Measurements from ENCODE around the gene NKD1. TPM values are rescaled to one million over a fixed set of nuclear protein-coding genes. Genes with fewer than 3 reads are reported as not detected.

NKD1 gene
- total RNA-seq, 3 donors from 2014 or later = 1.3 to 5.0 (median 4.6) TPM

DNA sequence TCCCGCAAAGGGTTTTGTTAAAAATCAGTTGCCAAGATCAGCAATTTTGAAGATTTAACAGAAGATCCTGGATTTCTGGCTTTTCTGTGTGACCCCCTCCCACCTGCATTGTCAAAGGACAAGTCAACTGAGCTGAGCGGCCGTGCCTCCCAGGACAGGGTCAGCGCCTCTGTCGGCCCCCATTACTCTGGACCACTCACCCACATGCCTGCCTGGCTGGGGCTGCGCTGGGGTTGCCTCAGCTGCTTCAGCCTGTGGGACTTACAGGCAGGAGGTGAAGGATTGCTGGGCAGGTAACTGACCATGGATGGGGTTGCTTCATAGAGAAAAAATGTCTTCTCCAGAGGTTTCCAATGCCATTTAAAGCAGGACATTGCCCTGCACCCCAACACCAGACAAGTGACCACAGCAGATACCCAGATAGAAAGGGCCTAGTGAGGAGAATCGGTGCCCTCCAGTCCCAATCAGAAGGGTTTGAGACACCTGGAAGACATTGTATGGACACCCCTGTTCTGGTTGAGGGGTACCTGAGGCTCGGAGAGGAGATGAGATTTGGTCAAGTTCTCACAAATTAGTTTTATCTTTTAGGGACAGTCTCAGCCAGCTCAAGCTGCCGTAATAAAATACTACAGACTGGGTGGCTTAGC, 80.1 kb downstream of the NKD1 start:
- intact Hi-C loops (cut with DNase I; ENCODE audit: low total_unique reads) = no loop called here
- no peak overlapping the region for H3K27ac ChIP-seq
- TF ChIP-seq POLR2A (IDR thresholded peaks at IDR 0.05) = no peak
- no peak for TF ChIP-seq POLR2AphosphoS5 (IDR thresholded peaks at IDR 0.05)
- TF ChIP-seq, protein P1, sequence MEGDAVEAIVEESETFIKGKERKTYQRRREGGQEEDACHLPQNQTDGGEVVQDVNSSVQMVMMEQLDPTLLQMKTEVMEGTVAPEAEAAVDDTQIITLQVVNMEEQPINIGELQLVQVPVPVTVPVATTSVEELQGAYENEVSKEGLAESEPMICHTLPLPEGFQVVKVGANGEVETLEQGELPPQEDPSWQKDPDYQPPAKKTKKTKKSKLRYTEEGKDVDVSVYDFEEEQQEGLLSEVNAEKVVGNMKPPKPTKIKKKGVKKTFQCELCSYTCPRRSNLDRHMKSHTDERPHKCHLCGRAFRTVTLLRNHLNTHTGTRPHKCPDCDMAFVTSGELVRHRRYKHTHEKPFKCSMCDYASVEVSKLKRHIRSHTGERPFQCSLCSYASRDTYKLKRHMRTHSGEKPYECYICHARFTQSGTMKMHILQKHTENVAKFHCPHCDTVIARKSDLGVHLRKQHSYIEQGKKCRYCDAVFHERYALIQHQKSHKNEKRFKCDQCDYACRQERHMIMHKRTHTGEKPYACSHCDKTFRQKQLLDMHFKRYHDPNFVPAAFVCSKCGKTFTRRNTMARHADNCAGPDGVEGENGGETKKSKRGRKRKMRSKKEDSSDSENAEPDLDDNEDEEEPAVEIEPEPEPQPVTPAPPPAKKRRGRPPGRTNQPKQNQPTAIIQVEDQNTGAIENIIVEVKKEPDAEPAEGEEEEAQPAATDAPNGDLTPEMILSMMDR (IDR thresholded peaks at IDR 0.05) = no peak
- H3K4me3 ChIP-seq = no peak overlapping the region
- DNase-seq (ENCODE audit: low spot score in 2 of 2) = no peak
- no peaks in the 10 kb centered on the region for H3K9me3 ChIP-seq
- no peaks in the 10 kb centered on the region for H3K4me1 ChIP-seq
- no peaks in the 10 kb centered on the region for H3K36me3 ChIP-seq
- no peaks in the 10 kb centered on the region for H3K27me3 ChIP-seq

DNA sequence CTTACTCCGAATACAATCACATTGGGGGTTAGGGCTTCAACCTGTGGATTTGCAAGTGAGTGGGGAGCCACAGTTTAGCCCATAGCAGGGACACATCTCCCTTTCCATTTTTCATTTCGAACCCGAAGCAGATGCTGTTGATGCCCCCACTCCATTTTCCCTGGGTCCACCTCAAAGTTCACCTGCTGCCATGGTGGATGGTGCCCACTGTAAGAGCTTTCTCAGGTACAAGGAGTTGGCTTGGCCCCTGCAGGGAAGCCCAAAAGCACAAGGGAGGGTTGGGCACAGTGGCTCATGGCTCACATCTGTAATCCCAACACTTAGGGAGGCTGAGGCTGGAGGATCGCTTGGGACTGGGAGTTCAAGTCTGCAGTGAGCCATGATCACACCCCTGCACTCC, 81.1 kb downstream of the NKD1 start:
- Histone ChIP-seq H3K4me1 (no peaks in the 10 kb centered on the region), H3K27ac (no peak overlapping the region), H3K4me3 (no peak overlapping the region), H3K36me3 (no peaks in the 10 kb centered on the region), H3K9me3 (no peaks in the 10 kb centered on the region), H3K27me3 (no peaks in the 10 kb centered on the region)
- DNase-seq (ENCODE audit: low spot score in 2 of 2) = no peak
- intact Hi-C loops (cut with DNase I; ENCODE audit: low total_unique reads) = no loop called here
- TF ChIP-seq POLR2A (IDR thresholded peaks at IDR 0.05) (no peak), POLR2AphosphoS5 (IDR thresholded peaks at IDR 0.05) (no peak)
- TF ChIP-seq, protein P1 (IDR thresholded peaks at IDR 0.05) = no peak

DNA sequence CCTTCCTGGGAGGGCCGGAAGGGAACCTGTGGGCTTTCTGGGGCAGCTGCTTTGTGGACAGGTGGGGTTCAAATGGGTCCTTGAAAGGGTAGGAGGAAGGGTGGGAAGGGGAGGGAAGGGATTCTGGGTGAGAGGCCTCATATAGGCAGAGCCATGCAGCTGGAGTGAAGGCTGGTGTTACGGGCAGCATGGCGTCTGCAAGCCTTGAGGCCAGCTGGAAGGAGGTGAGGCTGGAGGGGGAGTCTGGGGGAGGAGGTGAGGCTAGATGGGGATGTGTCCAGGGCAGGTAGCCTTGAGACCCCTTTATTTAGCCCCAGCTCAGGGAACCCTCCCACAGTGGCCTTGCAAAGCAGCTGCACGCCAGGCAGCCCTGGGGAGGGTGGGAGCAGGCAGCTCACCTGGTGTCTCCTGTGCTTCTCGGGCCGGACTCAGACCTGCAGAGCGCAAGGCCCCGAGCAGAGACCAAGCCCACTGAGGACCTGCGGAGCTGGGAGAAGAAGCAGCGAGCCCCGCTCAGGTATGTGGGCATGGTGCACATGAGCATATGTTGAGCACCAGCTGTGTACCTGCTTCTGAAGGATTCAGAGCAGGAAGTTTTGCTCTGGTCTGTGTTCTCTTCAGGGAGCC, 82.3 kb downstream of the NKD1 start:
- no peaks in the 10 kb centered on the region for H3K36me3 ChIP-seq
- intact Hi-C loops (cut with DNase I; ENCODE audit: low total_unique reads) = no loop called here
- H3K9me3 ChIP-seq = no peaks in the 10 kb centered on the region
- H3K4me1 ChIP-seq = no peaks in the 10 kb centered on the region
- no peak for DNase-seq (ENCODE audit: low spot score in 2 of 2)
- no peaks in the 10 kb centered on the region for H3K27me3 ChIP-seq
- TF ChIP-seq, protein P1 (IDR thresholded peaks at IDR 0.05) = no peak
- TF ChIP-seq POLR2AphosphoS5 (IDR thresholded peaks at IDR 0.05) (no peak), POLR2A (IDR thresholded peaks at IDR 0.05) (no peak)
- H3K27ac ChIP-seq = no peak overlapping the region
- no peak overlapping the region for H3K4me3 ChIP-seq

DNA sequence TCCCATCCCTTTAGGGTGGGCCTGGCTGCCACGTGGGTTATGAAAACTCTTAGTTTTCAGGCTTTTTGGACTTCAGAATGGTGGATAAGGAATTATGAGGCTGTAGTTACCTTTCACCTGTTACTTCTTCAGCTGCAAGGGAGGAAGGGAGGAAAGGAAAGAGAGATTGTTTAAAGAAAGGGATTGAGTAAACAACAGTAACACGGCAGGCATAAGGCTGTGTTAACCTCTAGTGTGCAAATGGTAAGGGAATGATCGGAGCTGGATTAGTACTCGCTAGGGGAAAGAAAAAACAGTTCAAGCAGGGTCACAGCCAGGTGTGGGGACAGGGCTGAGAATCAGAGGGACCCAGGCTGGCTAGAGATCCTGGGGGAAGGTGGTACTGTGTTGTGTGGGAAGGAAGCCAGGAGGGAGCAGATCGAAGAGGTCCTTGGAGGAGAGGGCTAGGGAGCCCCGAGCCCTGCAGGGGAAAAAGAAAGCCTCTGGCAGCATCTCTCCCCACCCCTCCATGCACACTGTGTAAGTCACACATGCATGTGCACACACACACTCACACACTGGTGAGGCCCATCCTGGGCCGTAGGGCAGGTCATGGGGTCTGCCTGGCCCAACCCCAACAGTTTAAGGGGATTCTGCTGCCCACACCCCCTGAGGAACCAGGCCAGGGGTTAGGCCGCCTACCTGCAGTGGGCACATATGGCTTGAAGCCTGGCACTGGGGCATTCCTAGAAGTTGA, 83.2 kb downstream of the NKD1 start:
- H3K36me3 ChIP-seq = no peaks in the 10 kb centered on the region
- DNase-seq (ENCODE audit: low spot score in 2 of 2) = no peak
- H3K4me1 ChIP-seq = no peaks in the 10 kb centered on the region
- TF ChIP-seq POLR2AphosphoS5 (IDR thresholded peaks at IDR 0.05) = no peak
- TF ChIP-seq, protein P1 (IDR thresholded peaks at IDR 0.05) = no peak
- H3K27me3 ChIP-seq = no peaks in the 10 kb centered on the region
- intact Hi-C loops (cut with DNase I; ENCODE audit: low total_unique reads) = no loop called here
- H3K4me3 ChIP-seq = no peak overlapping the region
- H3K9me3 ChIP-seq = no peaks in the 10 kb centered on the region
- H3K27ac ChIP-seq = no peak overlapping the region

DNA sequence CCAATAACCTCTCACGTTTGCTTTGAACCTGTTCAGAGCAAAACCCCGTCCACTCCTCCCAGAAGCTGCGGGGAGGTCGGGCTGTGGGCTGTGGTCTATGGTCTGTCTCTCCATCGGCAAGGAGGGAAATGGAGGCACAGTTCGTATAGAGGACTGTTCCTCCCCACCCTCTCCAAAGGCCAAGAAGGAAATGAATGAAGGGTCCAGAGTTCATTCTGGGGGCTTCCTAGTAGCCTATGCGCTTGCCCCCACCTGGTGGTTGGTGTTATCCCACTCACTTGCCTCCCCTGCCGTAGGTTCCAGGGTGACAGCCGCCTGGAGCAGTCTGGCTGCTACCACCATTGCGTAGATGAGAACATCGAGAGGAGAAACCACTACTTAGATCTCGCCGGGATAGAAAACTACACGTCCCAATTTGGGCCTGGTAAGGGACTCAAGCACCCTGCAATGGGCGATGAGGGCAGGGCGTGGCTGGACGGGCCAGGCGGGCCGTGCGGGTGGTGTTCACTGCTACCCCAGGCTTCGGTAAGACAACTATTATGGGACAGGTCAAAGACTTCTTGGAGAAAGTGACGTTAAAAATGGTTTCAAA, 83.9 kb downstream of the NKD1 start:
- Histone ChIP-seq H3K36me3 (no peaks in the 10 kb centered on the region), H3K27ac (no peak overlapping the region), H3K9me3 (no peaks in the 10 kb centered on the region), H3K4me1 (no peaks in the 10 kb centered on the region), H3K27me3 (no peaks in the 10 kb centered on the region), H3K4me3 (no peak overlapping the region)
- TF ChIP-seq POLR2AphosphoS5 (IDR thresholded peaks at IDR 0.05) = no peak
- TF ChIP-seq, protein P1 (IDR thresholded peaks at IDR 0.05) = no peak
- no peak for TF ChIP-seq POLR2A (IDR thresholded peaks at IDR 0.05)
- intact Hi-C loops (cut with DNase I; ENCODE audit: low total_unique reads) = no loop called here
- DNase-seq (ENCODE audit: low spot score in 2 of 2) = no peak

All from breast epithelium (tissue), 4 donors.